ENCODE results near the gene ATRNL1.
"Not testable (repeated sequence)": the region's sequence is repeated elsewhere in the genome, so short reads cannot be mapped to it uniquely, and the experiment has no call there.

Gene ATRNL1

GRCh38 chr10:115091161-115091560 is 2.0 kb upstream of the ATRNL1 start:
- FAIRE-seq (no peak), DNase-seq (ENCODE audit: insufficient read length, low spot score) (no peak)

GRCh38 chr10:115092258-115092554 is 959 bp upstream of the ATRNL1 start:
- no peak for FAIRE-seq

GRCh38 chr10:115092555-115093285 is 445 bp upstream of the ATRNL1 start:
- FAIRE-seq (no peak), DNase-seq (ENCODE audit: insufficient read length, low spot score) (peak; percentile 19)

More at GRCh38 chr10:115092258-115092554, 959 bp upstream of the ATRNL1 start:
- no peak for DNase-seq (ENCODE audit: insufficient read length, low spot score)

GRCh38 chr10:115093776-115094408 is 727 bp downstream of the ATRNL1 start:
- peak; percentile 7 for DNase-seq (ENCODE audit: insufficient read length, low spot score)
- no peak for FAIRE-seq

- DNase-seq (ENCODE audit: insufficient read length, low spot score) (no peak), FAIRE-seq (no peak)
These were observed 1.4 kb downstream of the ATRNL1 start for GRCh38 chr10:115094416-115095140.

GRCh38 chr10:115095758-115096157 is 2.6 kb downstream of the ATRNL1 start:
- no peak for FAIRE-seq
- DNase-seq (ENCODE audit: insufficient read length, low spot score) = no peak

- FAIRE-seq = no peak
- no peak for DNase-seq (ENCODE audit: insufficient read length, low spot score)
These were observed 10.5 kb downstream of the ATRNL1 start for GRCh38 chr10:115103700-115104099.

- not testable (repeated sequence) for DNase-seq (ENCODE audit: insufficient read length, low spot score); FAIRE-seq
These were observed 12.2 kb downstream of the ATRNL1 start for GRCh38 chr10:115105411-115105810.

GRCh38 chr10:115107830-115108229 is 14.7 kb downstream of the ATRNL1 start:
- DNase-seq (ENCODE audit: insufficient read length, low spot score) = no peak
- FAIRE-seq = no peak

- no peak for FAIRE-seq
- DNase-seq (ENCODE audit: insufficient read length, low spot score) = no peak
These were observed 24.1 kb downstream of the ATRNL1 start for GRCh38 chr10:115117301-115117700.

GRCh38 chr10:115118346-115118745 is 25.2 kb downstream of the ATRNL1 start:
- DNase-seq (ENCODE audit: insufficient read length, low spot score) (no peak), FAIRE-seq (no peak)

- no peak for FAIRE-seq
- DNase-seq (ENCODE audit: insufficient read length, low spot score) = no peak
These were observed 32.3 kb downstream of the ATRNL1 start for GRCh38 chr10:115125505-115125904.

GRCh38 chr10:115129752-115130151 is 36.6 kb downstream of the ATRNL1 start:
- no peak for FAIRE-seq
- no peak for DNase-seq (ENCODE audit: insufficient read length, low spot score)

- DNase-seq (ENCODE audit: insufficient read length, low spot score) (no peak), FAIRE-seq (no peak)
These were observed 43.5 kb downstream of the ATRNL1 start for GRCh38 chr10:115136616-115137015.

- FAIRE-seq (no peak), DNase-seq (ENCODE audit: insufficient read length, low spot score) (no peak)
These were observed 48.1 kb downstream of the ATRNL1 start for GRCh38 chr10:115141254-115141653.

GRCh38 chr10:115157357-115157756 is 64.2 kb downstream of the ATRNL1 start:
- FAIRE-seq (no peak), DNase-seq (ENCODE audit: insufficient read length, low spot score) (no peak)

GRCh38 chr10:115163129-115163528 is 70.0 kb downstream of the ATRNL1 start:
- no peak for FAIRE-seq

GRCh38 chr10:115164220-115164619 is 71.1 kb downstream of the ATRNL1 start:
- DNase-seq (ENCODE audit: insufficient read length, low spot score) (no peak), FAIRE-seq (no peak)

More at GRCh38 chr10:115163129-115163528, 70.0 kb downstream of the ATRNL1 start:
- DNase-seq (ENCODE audit: insufficient read length, low spot score) = no peak

GRCh38 chr10:115167751-115168150 is 74.6 kb downstream of the ATRNL1 start:
- no peak for DNase-seq (ENCODE audit: insufficient read length, low spot score)

GRCh38 chr10:115171392-115171960 is 78.3 kb downstream of the ATRNL1 start:
- peak; percentile 9 for DNase-seq (ENCODE audit: insufficient read length, low spot score)
- no peak for FAIRE-seq

More at GRCh38 chr10:115167751-115168150, 74.6 kb downstream of the ATRNL1 start:
- no peak for FAIRE-seq

- no peak for DNase-seq (ENCODE audit: insufficient read length, low spot score)
- FAIRE-seq = no peak
These were observed 80.8 kb downstream of the ATRNL1 start for GRCh38 chr10:115173915-115174443.

Measured in HTR-8/SVneo (cell line).